OCI-LY3 (cell line): Measurements from ENCODE around the gene ARHGAP22.

ENCODE experiments used
- H2AFZ ChIP-seq: fragments of 200-600, 300-600 bp; shearing (Covaris generic); 2 replicates; pipeline ENCODE4 v1.6.0; 2014; ENCODE audit warnings: antibody characterized with exemption, low read depth, low read length
- H3K27ac ChIP-seq: fragments of 200-600, 300-600 bp; sonication (generic); 2 replicates; pipeline ENCODE4 v1.5.1; 2014; ENCODE audit warnings: mild to moderate bottlenecking, low read length, moderate library complexity, mixed read lengths
- H3K27me3 ChIP-seq: fragments of 200-600, 300-600 bp; sonication (generic); 2 replicates; pipeline ENCODE4 v1.6.1; 2014; ENCODE audit warnings: low read depth, low read length, mixed read lengths
- H3K36me3 ChIP-seq: fragments of 200-600, 300-600 bp; sonication (generic); replicated peaks from 2 replicates; pipeline ENCODE3; 2014; ENCODE audit warnings: low read depth, low read length, mixed read lengths
- H3K4me1 ChIP-seq: fragments of 300-600, 200-600 bp; sonication (generic); 2 replicates; pipeline ENCODE4 v1.6.1; 2014; ENCODE audit warnings: low read length, mixed read lengths
- H3K4me2 ChIP-seq: fragments of 200-600, 300-600 bp; sonication (generic); 2 replicates; pipeline ENCODE4 v1.6.1; 2014; ENCODE audit warnings: low read length, mixed read lengths
- H3K4me3 ChIP-seq: fragments of 300-600, 200-600 bp; sonication (generic); 2 replicates; pipeline ENCODE4 v1.5.1; 2014; ENCODE audit warnings: antibody characterized with exemption, mild to moderate bottlenecking, low read length, moderate library complexity
- H3K79me2 ChIP-seq: fragments of 300-600, 200-600 bp; shearing (Covaris generic); 2 replicates; pipeline ENCODE4 v1.6.1; 2014; ENCODE audit warnings: mild to moderate bottlenecking, low read length, mixed read lengths
- H3K9ac ChIP-seq: fragments of 300-600, 200-600 bp; shearing (Covaris generic); 2 replicates; pipeline ENCODE4 v1.6.0; 2014; ENCODE audit warnings: mild to moderate bottlenecking, low read length, moderate library complexity
- H3K9me3 ChIP-seq: fragments of 200-600, 300-600 bp; shearing (Covaris generic); 2 replicates; pipeline ENCODE4 v1.6.1; 2014; ENCODE audit warnings: low read length, mixed read lengths; ENCODE audit not compliant: insufficient read depth
- H4K20me1 ChIP-seq: fragments of 200-600, 300-600 bp; sonication (generic); 2 replicates; pipeline ENCODE4 v1.6.1; 2016; ENCODE audit warnings: low read length, mixed read lengths; ENCODE audit not compliant: insufficient read depth
- EZH2phosphoT487 ChIP-seq: fragments of 200-600 bp; shearing (Covaris generic); IDR thresholded peaks from 2 replicates; pipeline ENCODE4 v1.6.1; 2018; ENCODE audit warnings: antibody characterized with exemption, mixed run types, low read depth
- TF ChIP-seq, protein P1 (sequence below): fragments of 200-600, 300-600 bp; sonication (generic); IDR thresholded peaks from 2 replicates; pipeline ENCODE4 v1.5.1; 2014; ENCODE audit warnings: antibody characterized with exemption, low read length, low read depth

Gene ARHGAP22

DNA sequence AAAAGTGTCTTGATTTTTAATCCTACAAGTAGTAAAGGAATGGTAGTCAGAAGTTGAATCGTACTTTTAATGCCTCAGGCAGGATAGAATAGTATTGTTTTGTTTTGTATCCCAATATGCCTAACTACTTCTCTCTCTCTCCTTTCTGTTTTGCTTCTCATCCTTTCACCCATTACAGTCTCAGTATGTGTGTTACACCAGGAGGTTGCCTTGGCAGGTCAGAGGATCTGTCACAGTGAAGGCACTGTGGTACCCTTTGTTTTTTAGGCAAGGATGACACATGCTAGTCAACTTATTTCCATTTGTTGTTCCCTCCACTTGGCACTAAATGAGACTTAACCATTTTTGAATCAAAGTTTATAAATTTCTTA, 204.0 kb downstream of the ARHGAP22 start:
- no peaks in the 10 kb centered on the region for H3K36me3 ChIP-seq
- H3K4me2 ChIP-seq, result no peak overlapping the region
- no peaks in the 10 kb centered on the region for H3K4me1 ChIP-seq
- H4K20me1 ChIP-seq, result no peaks in the 10 kb centered on the region
- no peaks in the 10 kb centered on the region for H3K79me2 ChIP-seq
- H3K27me3 ChIP-seq, result no peaks in the 10 kb centered on the region
- H2AFZ ChIP-seq, result no peak overlapping the region
- H3K9me3 ChIP-seq, result no peaks in the 10 kb centered on the region
- H3K4me3 ChIP-seq, result no peak overlapping the region
- no peak overlapping the region for H3K9ac ChIP-seq
- TF ChIP-seq, protein P1, sequence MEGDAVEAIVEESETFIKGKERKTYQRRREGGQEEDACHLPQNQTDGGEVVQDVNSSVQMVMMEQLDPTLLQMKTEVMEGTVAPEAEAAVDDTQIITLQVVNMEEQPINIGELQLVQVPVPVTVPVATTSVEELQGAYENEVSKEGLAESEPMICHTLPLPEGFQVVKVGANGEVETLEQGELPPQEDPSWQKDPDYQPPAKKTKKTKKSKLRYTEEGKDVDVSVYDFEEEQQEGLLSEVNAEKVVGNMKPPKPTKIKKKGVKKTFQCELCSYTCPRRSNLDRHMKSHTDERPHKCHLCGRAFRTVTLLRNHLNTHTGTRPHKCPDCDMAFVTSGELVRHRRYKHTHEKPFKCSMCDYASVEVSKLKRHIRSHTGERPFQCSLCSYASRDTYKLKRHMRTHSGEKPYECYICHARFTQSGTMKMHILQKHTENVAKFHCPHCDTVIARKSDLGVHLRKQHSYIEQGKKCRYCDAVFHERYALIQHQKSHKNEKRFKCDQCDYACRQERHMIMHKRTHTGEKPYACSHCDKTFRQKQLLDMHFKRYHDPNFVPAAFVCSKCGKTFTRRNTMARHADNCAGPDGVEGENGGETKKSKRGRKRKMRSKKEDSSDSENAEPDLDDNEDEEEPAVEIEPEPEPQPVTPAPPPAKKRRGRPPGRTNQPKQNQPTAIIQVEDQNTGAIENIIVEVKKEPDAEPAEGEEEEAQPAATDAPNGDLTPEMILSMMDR, result no peak
- no peak for TF ChIP-seq EZH2phosphoT487
- H3K27ac ChIP-seq, result no peak overlapping the region

DNA sequence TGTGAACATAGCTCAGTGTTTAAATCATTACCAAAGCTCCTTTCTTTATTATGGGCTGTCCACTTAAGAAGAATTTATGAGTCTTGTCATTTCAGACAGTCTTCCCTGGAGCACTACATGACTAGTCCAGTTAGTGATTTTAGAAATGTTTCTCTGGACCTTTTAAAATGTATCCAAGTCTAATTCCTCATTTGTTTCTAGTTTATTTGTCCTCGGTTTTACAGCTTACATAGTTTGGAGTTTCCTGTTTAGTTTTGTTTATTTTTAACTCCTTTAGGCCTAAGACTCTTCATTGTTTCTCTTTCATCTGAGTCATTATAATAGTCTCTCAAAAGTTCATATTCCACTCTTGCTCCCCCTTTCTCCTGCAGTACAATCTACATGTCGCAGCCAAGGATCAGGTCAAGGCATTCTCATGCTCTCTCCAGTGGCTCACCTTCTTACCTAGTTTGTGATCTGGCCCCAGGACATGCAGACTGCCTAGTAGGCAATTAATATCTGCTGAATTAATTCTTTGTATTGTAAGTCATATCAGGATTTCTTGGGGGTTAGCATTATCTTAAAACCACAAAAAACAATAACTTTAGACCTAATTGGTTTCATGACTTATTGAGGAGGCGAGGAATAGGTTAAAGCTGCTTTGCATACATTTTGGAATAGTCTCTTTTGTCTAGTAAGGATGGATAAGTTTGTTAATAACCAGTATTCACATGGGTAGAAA, 204.6 kb downstream of the ARHGAP22 start:
- H3K9me3 ChIP-seq, result no peaks in the 10 kb centered on the region
- H3K27me3 ChIP-seq, result no peaks in the 10 kb centered on the region
- no peak overlapping the region for H3K4me3 ChIP-seq
- no peak overlapping the region for H3K9ac ChIP-seq
- H3K79me2 ChIP-seq, result no peaks in the 10 kb centered on the region
- H3K27ac ChIP-seq, result no peak overlapping the region
- H3K36me3 ChIP-seq, result no peaks in the 10 kb centered on the region
- no peak for TF ChIP-seq EZH2phosphoT487
- TF ChIP-seq, protein P1, result no peak
- no peaks in the 10 kb centered on the region for H4K20me1 ChIP-seq
- no peak overlapping the region for H3K4me2 ChIP-seq
- no peaks in the 10 kb centered on the region for H3K4me1 ChIP-seq
- H2AFZ ChIP-seq, result no peak overlapping the region

DNA sequence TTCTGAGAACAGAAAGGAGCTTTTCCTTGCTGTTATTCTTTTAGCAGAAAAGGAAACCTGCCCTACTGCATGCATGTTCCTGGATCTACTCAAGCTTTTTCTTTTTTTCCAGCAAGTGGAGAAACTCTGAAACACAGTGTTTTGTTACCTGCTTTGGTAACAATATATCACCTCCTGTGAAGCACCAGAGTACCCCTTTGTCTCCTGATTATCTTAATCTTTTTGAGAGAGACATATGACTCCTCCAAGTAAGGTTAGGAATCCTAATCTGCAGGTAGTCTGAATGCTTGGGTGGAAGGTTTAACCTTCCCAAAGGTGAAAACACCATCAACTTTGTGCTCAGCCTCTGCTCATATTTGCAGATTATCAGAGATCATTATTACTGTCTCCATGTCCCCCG, 205.3 kb downstream of the ARHGAP22 start:
- Histone ChIP-seq H3K9ac (no peak overlapping the region), H3K4me1 (no peaks in the 10 kb centered on the region), H4K20me1 (no peaks in the 10 kb centered on the region), H3K27me3 (no peaks in the 10 kb centered on the region), H3K9me3 (no peaks in the 10 kb centered on the region), H3K4me3 (no peak overlapping the region), H3K4me2 (no peak overlapping the region), H3K36me3 (no peaks in the 10 kb centered on the region), H3K27ac (no peak overlapping the region), H2AFZ (no peak overlapping the region), H3K79me2 (no peaks in the 10 kb centered on the region)
- TF ChIP-seq EZH2phosphoT487, result no peak
- TF ChIP-seq, protein P1, result no peak

DNA sequence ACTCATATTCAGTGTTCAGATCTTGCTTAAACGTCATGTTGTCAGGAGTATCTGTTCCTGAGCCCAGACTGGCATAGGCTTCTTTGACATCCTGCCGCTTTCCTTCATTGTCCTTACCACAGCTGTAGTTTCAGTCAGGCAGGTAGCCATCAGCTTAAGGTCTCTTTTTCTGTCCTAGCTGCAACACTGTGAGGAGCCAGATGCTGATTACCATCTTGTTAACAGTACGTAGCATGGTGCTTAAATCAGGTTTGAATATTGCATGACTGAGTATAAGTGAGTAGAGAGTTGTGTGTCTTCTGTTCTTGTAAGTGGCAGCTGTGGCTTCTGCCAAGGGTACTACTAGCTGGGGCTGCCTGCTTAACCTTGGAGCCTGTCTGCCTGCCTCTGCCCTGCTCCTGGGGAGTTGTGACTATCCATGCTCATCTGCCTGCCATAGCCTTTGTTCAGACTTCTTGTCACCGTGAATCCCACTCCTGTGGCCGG, 205.8 kb downstream of the ARHGAP22 start:
- Histone ChIP-seq H3K9me3 (no peaks in the 10 kb centered on the region), H3K4me3 (no peak overlapping the region), H3K4me1 (no peaks in the 10 kb centered on the region), H4K20me1 (no peaks in the 10 kb centered on the region), H3K4me2 (no peak overlapping the region), H2AFZ (no peak overlapping the region), H3K36me3 (no peaks in the 10 kb centered on the region), H3K79me2 (no peaks in the 10 kb centered on the region), H3K27ac (no peak overlapping the region), H3K9ac (no peak overlapping the region), H3K27me3 (no peaks in the 10 kb centered on the region)
- TF ChIP-seq EZH2phosphoT487, result no peak
- TF ChIP-seq, protein P1, result no peak
